ENCODE results near the gene RAMP2.
"Not testable (repeated sequence)": the region's sequence is repeated elsewhere in the genome, so short reads cannot be mapped to it uniquely, and the experiment has no call there.

RAMP2 gene

GRCh38 chr17:42760652-42761581, at the start of gene RAMP2:
TSS of gene RAMP2 (plus strand) at chr17:42761227. CDS start at chr17:42761262, 35 bp downstream.
- DNase-seq: no peak

GRCh38 chr17:42720996-42721583, 39.9 kb upstream of the RAMP2 start:
- peak in 11 of 51 donors; percentile 8 to 72 (median 21) for DNase-seq

- no peak for DNase-seq
These were observed 37.4 kb upstream of the RAMP2 start for GRCh38 chr17:42723636-42724035.

- no peak for DNase-seq
These were observed 35.9 kb upstream of the RAMP2 start for GRCh38 chr17:42725143-42725542.

GRCh38 chr17:42740699-42741098, 20.3 kb upstream of the RAMP2 start:
- no peak for DNase-seq

GRCh38 chr17:42742916-42743315, 18.1 kb upstream of the RAMP2 start:
- not testable (repeated sequence) for DNase-seq

- DNase-seq: no peak
These were observed 17.3 kb upstream of the RAMP2 start for GRCh38 chr17:42743595-42744282.

GRCh38 chr17:42744283-42744805, 16.7 kb upstream of the RAMP2 start:
- DNase-seq: peak in 33 of 51 donors; percentile 26 to 90 (median 76)

- peak; percentile 54 to 92 (median 82) for DNase-seq
These were observed 16.0 kb upstream of the RAMP2 start, which contains the start of gene EZH1 for GRCh38 chr17:42744806-42745617. TSS of gene EZH1 (minus strand) at chr17:42745040. CDS start at chr17:42728941, 16,099 bp downstream.

GRCh38 chr17:42748202-42748907, 12.7 kb upstream of the RAMP2 start:
- DNase-seq: no peak

GRCh38 chr17:42748908-42749798, 11.9 kb upstream of the RAMP2 start:
- peak in 3 of 51 donors; percentile 11 to 47 (median 20) for DNase-seq

GRCh38 chr17:42750739-42751344, 10.2 kb upstream of the RAMP2 start:
- peak in 1 of 51 donors; percentile 4 for DNase-seq

- DNase-seq: no peak
These were observed 9.4 kb upstream of the RAMP2 start for GRCh38 chr17:42751628-42752027.

GRCh38 chr17:42754782-42755181, 6.2 kb upstream of the RAMP2 start:
- peak in 1 of 51 donors; percentile 7 for DNase-seq

- no peak for DNase-seq
These were observed 910 bp upstream of the RAMP2 start for GRCh38 chr17:42759982-42760651.

- DNase-seq: no peak
These were observed 611 bp downstream of the RAMP2 start for GRCh38 chr17:42761638-42762037.

GRCh38 chr17:42766124-42766523, 5.1 kb downstream of the RAMP2 start:
- no peak for DNase-seq

- no peak for DNase-seq
These were observed 6.5 kb downstream of the RAMP2 start for GRCh38 chr17:42767512-42767911.
